ENCODE measurements around the gene STXBP5. TPM values are rescaled to one million over a fixed set of nuclear protein-coding genes. Genes with fewer than 3 reads are reported as not detected.

Gene STXBP5
- total RNA-seq, 2 experiments from 2014 or later: 33.2 to 36.4 TPM

DNA sequence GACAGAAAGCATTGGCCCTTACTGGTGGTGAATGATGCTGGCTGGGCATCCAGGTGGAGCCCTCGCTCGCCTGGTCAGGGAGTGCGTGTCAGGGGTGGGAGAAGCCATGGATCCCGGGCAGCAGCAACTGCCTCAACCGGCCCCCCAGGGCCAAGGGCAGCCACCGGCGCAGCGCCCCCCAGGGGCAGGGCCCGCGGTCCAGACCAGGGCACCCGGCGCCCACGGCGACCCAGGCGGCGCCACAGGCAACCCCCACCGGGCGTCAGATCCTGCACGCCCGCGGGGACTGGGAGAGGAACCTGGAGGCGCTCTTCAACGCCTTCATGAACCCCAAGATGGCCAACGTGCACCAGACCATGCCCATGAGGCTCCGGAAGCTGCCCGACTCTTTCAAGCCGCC lies 202.6 kb downstream of the STXBP5 start:
- CTCF ChIA-PET: no interaction called here
- POLR2A ChIA-PET: no interaction called here

DNA sequence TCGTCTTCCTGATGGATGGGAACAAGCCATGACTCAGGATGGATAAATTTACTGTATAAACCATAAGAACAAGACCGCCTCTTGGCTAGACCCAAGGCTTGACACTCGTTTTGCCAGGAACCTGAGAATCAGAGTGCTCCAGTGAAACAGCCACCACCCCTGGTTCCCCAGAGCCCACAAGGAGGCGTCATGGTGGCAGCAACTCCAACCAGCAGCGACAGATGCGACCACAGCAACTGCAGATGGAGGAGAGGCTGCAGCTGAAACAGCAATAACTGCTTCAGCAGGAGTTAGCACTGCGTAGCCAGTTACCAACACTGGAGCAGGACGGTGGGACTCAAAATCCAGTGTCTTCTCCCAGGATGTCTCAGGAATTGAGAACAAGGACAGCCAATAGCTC lies 203.4 kb downstream of the STXBP5 start:
- ChIA-PET CTCF (no interaction called here), POLR2A (no interaction called here)

DNA sequence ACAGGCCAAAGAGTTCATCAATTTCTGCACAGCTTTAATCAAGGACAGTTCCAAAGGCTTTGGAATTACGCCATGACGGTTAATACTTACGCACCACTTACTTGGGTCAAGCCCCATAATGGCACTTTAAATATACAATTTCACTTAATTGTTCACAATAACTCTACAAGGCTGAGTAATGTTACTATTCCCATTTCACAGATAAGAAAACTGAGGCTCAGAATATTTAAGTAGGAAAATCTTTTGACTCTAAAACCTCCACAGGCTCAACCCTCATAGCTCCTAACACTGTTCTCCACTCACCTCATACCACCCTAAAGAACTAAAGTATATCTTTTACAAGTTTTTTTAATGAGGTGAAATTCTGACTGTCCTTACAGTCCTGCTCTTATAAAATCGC lies 212.4 kb downstream of the STXBP5 start:
- ChIA-PET CTCF (interaction anchor here (0.8 kb wide), 1 partner anchor 18 kb away, joined by 4 read pairs; no protein-coding TSS in a partner anchor), POLR2A (no interaction called here)

DNA sequence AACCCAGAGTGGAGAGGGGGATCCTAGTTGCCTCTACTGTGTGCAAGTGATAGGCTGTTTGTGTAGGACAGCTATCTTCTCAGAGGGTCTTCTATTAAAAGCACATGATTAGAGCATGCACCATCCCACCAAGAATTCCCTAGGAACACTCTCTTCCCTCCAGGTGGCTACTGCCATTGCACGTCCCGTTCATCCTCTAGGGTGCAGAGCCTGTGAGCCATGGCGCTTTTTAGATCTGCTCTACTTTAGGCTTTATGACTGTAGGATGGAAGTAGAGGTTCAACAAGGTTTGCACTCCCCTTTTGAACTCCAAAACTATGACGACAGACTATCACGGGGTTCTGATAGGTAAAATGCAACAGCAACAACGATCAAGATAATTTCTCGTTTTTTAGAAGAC lies 213.7 kb downstream of the STXBP5 start:
- ChIA-PET CTCF (no interaction called here), POLR2A (no interaction called here)

DNA sequence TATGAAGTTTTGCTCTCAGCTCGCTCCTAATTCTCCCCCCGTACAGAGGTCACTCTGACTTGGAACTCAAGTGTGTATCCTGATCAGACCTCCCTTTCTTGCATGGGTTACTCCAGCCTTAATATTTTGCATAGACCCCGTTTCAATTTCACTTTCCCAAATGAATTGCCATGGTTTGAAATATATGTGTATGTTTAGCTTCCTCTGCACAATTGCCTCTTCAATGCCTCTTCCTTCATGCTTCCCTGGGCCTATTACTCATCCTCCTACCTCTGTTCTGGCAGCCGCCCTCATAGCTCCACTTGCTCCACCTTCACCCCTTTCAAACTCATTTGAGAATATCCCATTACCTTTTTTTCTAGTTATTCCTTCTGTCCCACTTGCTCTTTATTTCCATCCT lies 214.3 kb downstream of the STXBP5 start:
- CTCF ChIA-PET: no interaction called here
- POLR2A ChIA-PET: no interaction called here

DNA sequence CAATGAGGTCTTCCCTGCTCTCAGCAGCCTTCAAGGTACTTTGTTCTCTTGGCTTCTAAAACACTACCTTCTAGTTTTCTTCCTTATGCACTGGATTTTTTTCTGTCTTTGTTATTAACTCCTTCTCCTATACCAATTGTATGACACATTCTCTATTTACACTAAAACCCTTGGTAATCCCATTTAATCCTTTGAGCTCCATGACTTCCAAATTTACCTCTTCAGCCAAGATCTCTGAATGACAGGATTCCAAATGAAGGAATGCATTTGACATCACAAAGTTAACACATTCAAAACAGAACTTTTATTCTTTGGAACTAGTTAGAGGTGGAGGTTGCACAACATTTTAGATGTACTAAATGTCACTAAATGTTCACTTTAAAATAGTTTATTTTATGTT lies 217.7 kb downstream of the STXBP5 start:
- CTCF ChIA-PET: no interaction called here
- POLR2A ChIA-PET: no interaction called here

DNA sequence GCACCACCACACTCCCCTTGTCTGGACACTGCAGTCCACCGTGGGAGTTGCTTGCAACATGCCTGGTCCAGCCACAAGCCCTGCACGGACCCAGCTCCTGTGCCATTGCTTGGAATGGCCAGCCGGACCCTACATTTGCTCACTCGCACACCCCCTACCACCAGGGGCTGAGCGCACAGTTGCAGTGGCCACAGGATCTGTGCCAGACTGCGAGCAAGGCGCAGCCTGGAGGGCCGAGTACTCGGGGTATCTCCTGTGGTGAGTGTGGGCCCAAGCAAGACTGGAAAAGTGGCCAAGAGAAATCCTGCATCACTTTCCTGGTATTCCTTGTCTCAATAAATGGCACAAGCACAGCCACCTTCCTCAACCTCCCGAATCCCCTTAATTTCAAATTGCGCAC lies 218.9 kb downstream of the STXBP5 start:
- CTCF ChIA-PET: no interaction called here
- POLR2A ChIA-PET: no interaction called here

DNA sequence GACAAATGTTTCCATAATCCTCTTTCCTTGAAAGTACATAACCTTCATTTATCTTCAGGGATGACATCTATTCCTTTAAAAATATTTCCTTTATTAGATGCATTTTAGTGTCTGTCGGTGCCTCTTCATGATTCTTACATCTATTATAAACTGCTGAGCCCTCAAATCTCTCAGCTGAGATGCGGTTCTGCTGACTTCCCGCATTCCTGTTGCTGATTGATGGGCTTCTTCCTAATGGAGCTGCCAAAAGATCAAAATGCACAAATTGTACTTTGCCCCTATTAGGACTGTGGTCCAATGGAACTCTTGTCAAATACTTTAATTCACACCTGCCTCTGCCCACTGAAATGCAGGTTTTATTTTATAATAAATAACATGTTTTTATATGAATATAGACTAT lies 225.6 kb downstream of the STXBP5 start:
- ChIA-PET CTCF (no interaction called here), POLR2A (no interaction called here)

DNA sequence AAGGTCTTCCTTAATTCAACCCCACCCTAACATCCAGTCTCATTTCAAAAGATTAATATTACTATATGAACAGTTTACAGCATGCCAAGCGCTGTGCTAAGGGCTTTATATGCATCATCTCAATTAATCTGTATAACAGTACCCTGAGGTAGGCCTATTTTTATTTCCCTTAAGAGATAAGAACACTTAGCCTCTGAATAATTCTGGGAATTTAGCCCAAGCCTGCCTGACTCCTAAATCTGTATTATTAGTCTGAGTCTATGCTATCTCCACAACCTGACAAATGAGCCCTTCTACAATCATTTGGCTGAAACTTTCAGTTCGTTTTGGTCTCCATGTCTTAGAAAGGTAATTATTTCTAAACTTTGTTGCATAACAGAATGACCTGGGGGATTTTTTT lies 226.6 kb downstream of the STXBP5 start:
- POLR2A ChIA-PET: no interaction called here
- CTCF ChIA-PET: no interaction called here

DNA sequence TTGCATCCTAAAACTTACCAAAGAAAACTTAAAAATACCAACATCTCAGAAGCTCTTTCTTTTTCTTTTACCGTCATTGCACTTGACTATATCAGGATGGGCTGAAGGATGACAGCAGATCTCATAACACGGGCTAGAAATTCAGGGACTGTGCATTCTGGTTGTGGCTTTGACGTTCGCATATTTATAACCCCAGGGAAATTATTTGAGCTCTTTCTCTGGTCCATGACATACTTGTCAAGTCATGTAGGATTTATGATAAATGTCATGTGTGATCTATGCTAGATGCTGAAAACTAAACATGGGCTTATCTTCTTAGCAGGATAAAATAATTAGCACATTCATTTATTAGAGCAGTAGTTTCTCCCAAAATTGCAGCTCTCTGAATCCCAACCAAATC lies 229.9 kb downstream of the STXBP5 start:
- POLR2A ChIA-PET: no interaction called here
- CTCF ChIA-PET: no interaction called here

DNA sequence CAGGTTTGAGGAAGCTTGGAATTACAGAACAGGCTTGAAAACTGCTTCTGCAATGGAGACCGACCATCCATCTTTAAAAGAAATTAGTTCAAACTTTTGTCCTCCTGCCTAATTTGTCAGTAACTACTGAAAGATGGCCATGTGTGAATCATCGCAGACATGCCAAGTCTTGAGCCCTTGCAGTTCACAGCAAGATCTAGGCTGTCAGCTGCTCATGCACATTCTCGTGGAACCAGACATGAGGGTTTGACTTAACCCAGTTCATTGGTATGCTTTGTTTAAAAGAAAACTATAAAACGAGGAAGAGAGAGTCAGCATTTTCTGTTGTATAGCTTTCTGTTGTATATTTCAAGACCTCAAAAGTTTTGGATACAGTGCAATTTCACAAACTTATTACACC lies 230.3 kb downstream of the STXBP5 start:
- ChIA-PET CTCF (no interaction called here), POLR2A (no interaction called here)

DNA sequence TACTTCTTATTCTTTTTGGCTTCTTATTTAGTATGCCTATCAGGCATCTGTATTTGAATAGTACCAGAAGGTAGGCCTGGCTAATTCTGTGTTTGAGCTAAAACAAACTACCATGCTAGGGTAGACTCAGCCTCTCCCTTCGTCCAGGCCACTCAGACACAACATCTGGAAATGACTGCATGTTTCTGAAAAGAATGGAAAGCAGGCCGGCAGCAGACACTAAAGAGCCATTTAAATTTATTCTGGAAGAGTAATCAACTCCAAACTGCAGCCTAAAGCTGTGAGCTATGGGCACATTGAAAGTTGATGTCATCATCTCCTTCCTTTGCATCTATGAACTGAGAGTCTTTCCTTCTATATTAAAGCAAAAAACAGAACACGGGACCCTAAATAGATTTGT lies 233.4 kb downstream of the STXBP5 start:
- ChIA-PET CTCF (no interaction called here), POLR2A (interaction anchor here (0.8 kb wide), 1 partner anchor 58 kb away, joined by 7 read pairs; no protein-coding TSS in a partner anchor)

DNA sequence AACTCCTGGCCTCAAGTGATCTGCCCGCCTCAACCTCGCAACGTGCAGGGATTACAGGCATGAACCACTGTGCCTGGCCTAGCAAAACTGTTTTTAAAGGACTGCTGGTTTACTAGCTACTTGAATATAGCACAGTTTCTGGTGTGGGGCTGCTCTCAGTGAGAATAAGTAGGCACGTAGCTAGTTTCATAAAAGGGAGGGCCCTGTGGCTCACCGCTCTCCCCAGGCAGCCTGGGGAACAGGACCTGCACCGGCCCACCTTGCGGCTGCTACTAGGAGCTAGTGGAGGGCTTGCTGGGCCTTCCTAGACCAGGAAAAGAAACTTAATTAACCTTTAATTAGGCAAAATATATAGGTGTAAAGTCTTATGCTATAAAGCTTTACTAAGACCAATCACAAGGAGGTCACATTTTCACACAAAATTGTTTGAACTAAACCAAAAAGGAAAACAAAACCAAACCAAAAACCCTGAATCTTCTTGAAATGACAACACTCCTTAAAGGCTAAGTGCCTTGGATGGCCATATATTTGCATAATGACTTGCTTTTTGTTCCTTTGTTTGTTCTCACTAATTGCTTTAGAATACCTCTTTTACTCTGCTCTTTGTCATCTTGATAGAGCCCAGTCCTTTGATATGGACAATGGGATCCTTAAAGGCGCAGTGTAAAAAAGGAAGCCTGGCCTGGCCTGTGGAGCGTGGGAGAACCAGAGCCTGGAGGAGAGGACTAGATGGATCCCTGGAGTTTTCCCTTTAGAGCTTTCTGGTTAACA lies 234.7 kb downstream of the STXBP5 start:
- POLR2A ChIA-PET: no interaction called here
- CTCF ChIA-PET: no interaction called here

Data from activated CD8-positive, alpha-beta memory T cell treated with anti-CD3 and anti-CD28 coated beads for 36 hours (primary cell).